Measurements from ENCODE around the gene DLGAP5.
A peak's percentile ranks its signal among the peaks of the same experiment; 100 is the strongest.

DNA sequence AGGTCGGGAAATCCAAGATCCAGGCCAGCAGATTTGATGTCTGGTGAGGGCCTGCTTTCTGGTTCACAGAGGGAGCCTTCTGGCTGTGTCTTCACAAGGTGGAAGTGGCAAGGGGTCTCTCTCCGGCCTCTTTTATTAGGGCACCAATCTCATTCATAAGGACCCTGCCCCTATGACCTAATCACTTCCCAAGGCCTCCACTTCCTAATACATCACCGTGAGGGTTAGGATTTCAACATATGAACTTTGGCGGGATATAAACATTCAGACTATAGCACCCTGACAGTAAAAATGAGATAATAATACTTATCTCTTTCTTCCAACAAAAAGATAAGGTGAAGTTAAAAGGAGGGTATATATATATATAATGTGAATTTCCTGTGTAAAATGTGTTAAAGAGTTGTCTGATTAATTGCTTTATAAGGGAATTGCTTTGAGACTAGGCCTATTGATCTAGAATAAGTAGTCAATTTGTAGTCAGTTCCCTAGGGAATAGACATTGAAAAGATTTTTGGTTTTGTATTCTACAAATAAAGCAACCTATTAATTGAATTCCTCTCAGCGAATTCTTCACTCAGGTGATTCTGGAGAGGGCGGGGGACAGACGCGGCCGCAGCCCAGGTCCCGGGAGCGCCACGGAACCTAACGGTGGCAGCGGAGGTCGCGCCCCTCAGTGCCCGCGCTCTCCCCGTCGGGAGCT, 62.8 kb downstream of the DLGAP5 start:
- TF ChIP-seq, protein P1, sequence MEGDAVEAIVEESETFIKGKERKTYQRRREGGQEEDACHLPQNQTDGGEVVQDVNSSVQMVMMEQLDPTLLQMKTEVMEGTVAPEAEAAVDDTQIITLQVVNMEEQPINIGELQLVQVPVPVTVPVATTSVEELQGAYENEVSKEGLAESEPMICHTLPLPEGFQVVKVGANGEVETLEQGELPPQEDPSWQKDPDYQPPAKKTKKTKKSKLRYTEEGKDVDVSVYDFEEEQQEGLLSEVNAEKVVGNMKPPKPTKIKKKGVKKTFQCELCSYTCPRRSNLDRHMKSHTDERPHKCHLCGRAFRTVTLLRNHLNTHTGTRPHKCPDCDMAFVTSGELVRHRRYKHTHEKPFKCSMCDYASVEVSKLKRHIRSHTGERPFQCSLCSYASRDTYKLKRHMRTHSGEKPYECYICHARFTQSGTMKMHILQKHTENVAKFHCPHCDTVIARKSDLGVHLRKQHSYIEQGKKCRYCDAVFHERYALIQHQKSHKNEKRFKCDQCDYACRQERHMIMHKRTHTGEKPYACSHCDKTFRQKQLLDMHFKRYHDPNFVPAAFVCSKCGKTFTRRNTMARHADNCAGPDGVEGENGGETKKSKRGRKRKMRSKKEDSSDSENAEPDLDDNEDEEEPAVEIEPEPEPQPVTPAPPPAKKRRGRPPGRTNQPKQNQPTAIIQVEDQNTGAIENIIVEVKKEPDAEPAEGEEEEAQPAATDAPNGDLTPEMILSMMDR (IDR thresholded peaks at IDR 0.05), result no peak
- TF ChIP-seq POLR2AphosphoS5 (IDR thresholded peaks at IDR 0.05) (no peak), POLR2A (IDR thresholded peaks at IDR 0.05) (peak; percentile 82), EP300 (IDR thresholded peaks at IDR 0.05; ENCODE audit: low read depth) (no peak)
